Pancreas (tissue), 10 donors: ENCODE data around the gene COL4A1. TPM values are rescaled to one million over a fixed set of nuclear protein-coding genes. Genes with fewer than 3 reads are reported as not detected.

ENCODE experiments used
- ATAC-seq, 4 donors: fragments of 200-7000 bp; cut with Tn5 transposase; one replicate each; pipeline versions ENCODE4 v1.8.0 to v1.9.1; 2020; ENCODE audit warnings: mild to moderate bottlenecking in 4 of 4, moderate library complexity in 4 of 4
- DNase-seq, 6 donors: peaks; one replicate each; pipeline ENCODE4 v3.0.0-alpha.2; 2020
- FAIRE-seq: peaks from 2 replicates; lab custom pipeline; 2012; peaks lifted over from hg19 to GRCh38; lab: Jason Lieb, UNC
- H3K27ac ChIP-seq, 4 donors: fragments of 200-600 bp; sonication (generic); 1 replicate in 3 of 4; 2 replicates in 1 of 4; pipeline versions ENCODE4 v1.5.0 to v1.8.0; 2020
- H3K27me3 ChIP-seq, 4 donors: fragments of 200-600 bp; one replicate each; pipeline ENCODE4 v1.8.0; 2021
- H3K36me3 ChIP-seq, 3 donors: fragments of 200-600 bp; sonication (generic) in 1 of 3; one replicate each; pipeline versions ENCODE4 v1.5.0 to v1.8.0; 2020 to 2021
- H3K4me1 ChIP-seq, 3 donors: fragments of 200-600 bp; one replicate each; pipeline ENCODE4 v1.8.0; 2021
- H3K4me3 ChIP-seq, 4 donors: fragments of 200-600 bp; sonication (generic) in 2 of 4; one replicate each; pipeline versions ENCODE4 v1.5.0 to v1.8.0; 2020 to 2021
- H3K9me3 ChIP-seq, 4 donors: fragments of 200-600 bp; one replicate each; pipeline ENCODE4 v1.8.0; 2021
- CTCF ChIP-seq, 4 donors: fragments of 200-600 bp; sonication (generic) in 3 of 4; IDR thresholded peaks; one replicate each; pipeline versions ENCODE4 v1.5.0 to v1.8.0; 2021; ENCODE audit warnings: antibody characterized with exemption in 4 of 4
- WGBS, 2 donors: extraction: QIAGEN DNeasy Blood & Tissue Kit; methylation state at CpG; one replicate each; pipeline ENCODE4 v1.1.7; 2013; 5-methylcytosine and 5-hydroxymethylcytosine counted together
- intact Hi-C, 3 donors: fragments of 100-400 bp; cut with DNase I; formaldehyde crosslinking; loops; one replicate each; pipeline versions ENCODE4 v1.11.1 to v1.14.2; 2022
- polyA plus RNA-seq, 2 donors: library from polyadenylated mRNA; stranded (reverse); fragments of 200-250 nt; gene quantifications; one replicate each; pipeline ENCODE4 v1.2.3, GENCODE V29; 2013
- total RNA-seq, 6 donors: library from RNA; stranded (reverse); fragmentation: NEBNext Ultra II Directional in 4 of 6; extraction: Animal tissue kit (Norgen Biotek cat#: 25700) in 4 of 6; gene quantifications; one replicate each; pipeline versions ENCODE4 v1.2.1 to v1.2.4, GENCODE V29; 2021 to 2023
- donor health status: healthy with polysubstance abuse.
- donor health status: DM: no; HTN: no; CAD: no; lungs with moderate emphysema.
- donor health status: DM: no; HTN: no; CAD: no.
- donor health status: control.
- donor health status: control.
- donor health status: Bipolar disorder and iron deficiency.
- donor health status: DM: yes; HTN: yes; CAD: no.
- donor health status: DM: no; HTN: no; CAD: no.
- donor health status: DM: no; HTN: no; CAD: no.
- donor health status: DM: yes; HTN: yes; CAD: no.

The COL4A1 gene
- total and polyA plus RNA-seq, 8 donors: 20.7 to 167 (median 35.6) TPM

- no peak overlapping the region for H3K4me3 ChIP-seq
- FAIRE-seq (no peak), DNase-seq (peak in 1 of 6 donors; percentile 1), ATAC-seq (no peak)
- H3K36me3 ChIP-seq: peaks cover 0 to 2% (median 0%) of the 10 kb centered on the region in 3 donors
- no peaks in the 10 kb centered on the region for H3K4me1 ChIP-seq
- no peak overlapping the region for H3K27ac ChIP-seq
- no peak for TF ChIP-seq CTCF (IDR thresholded peaks at IDR 0.05)
- intact Hi-C loops: no loop called here
- no peaks in the 10 kb centered on the region for H3K27me3 ChIP-seq
- H3K9me3 ChIP-seq: no peaks in the 10 kb centered on the region
- 63 to 72% methylated on average over 4 of the region's 4 CpGs for WGBS, 2 donors
Observed at GRCh38 chr13:110166598-110166997, 140.4 kb downstream of the COL4A1 start.

DNA sequence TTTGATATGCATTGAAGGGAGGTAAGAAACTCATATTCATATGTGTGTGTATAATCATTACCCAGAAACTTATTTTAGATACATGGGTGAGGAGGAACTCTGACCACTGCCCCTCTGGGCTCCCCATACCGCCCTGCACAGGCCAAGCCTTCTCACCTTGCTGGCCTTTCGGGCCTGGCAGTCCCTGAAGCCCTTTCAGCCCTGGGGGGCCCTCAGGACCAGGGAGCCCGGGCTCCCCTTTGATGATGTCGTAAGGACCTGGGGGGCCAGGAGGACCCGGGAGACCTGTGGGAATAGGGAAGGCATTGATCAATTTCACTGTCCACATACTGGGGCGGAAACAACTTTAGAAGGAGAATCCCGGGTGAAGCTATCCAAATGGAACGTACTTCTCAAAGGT, 142.3 kb downstream of the COL4A1 start:
- no peak for DNase-seq
- H3K9me3 ChIP-seq: no peaks in the 10 kb centered on the region
- H3K27me3 ChIP-seq: no peaks in the 10 kb centered on the region
- H3K4me1 ChIP-seq: no peaks in the 10 kb centered on the region
- intact Hi-C loops: no loop called here
- ATAC-seq: no peak
- no peak overlapping the region for H3K4me3 ChIP-seq
- 72 to 79% methylated on average over 8 of the region's 8 CpGs for WGBS, 2 donors
- FAIRE-seq: no peak
- H3K27ac ChIP-seq: no peak overlapping the region
- H3K36me3 ChIP-seq: peaks cover 0 to 6% (median 0%) of the 10 kb centered on the region in 3 donors
- TF ChIP-seq CTCF (IDR thresholded peaks at IDR 0.05): no peak

DNA sequence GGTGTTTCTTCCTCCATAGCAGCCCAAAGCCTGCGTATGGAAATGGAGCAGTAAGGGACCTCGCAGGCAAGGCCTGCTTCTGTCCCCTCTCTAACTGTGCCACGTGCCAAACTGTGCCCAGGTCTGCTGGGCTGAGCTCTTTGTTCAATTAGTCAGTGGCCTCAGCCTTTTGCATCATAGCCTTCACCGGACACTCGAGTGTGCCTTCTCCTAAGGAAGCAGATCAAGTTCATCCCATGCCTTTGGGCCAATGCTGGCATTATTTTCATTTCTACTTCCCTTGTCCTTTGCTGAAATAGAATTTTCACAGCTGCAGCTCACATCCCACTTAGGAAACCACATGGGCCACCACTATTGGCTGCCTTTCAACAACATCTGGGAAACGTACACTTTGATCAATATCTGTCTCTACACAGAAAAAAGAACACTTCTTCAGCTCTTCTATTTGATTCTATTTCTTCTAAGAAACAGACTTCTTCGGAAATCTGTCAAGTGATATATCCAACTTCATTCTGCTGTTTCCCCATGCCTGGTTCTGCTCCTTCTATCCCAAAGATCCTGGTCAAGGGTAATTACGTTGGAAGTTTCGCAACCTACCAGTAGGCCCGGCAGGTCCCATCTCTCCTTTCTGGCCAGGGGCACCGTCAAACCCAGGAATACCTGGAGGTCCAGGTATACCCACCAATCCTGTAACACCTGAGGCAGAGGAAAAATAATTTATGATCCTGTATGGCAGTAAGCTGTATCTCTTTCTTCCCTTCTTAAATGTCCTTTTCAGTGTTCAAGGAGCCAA, 143.9 kb downstream of the COL4A1 start:
- intact Hi-C loops: no loop called here
- H3K27ac ChIP-seq: no peak overlapping the region
- TF ChIP-seq CTCF (IDR thresholded peaks at IDR 0.05): no peak
- H3K4me1 ChIP-seq: peaks cover 0 to 6% (median 0%) of the 10 kb centered on the region in 3 donors
- no peaks in the 10 kb centered on the region for H3K9me3 ChIP-seq
- H3K27me3 ChIP-seq: no peaks in the 10 kb centered on the region
- H3K36me3 ChIP-seq: peaks cover 0 to 6% (median 0%) of the 10 kb centered on the region in 3 donors
- no peak for DNase-seq
- 62 to 69% methylated on average over 11 of the region's 11 CpGs for WGBS, 2 donors
- no peak overlapping the region for H3K4me3 ChIP-seq
- peak in 1 of 4 donors; percentile 10 for ATAC-seq
- no peak for FAIRE-seq

DNA sequence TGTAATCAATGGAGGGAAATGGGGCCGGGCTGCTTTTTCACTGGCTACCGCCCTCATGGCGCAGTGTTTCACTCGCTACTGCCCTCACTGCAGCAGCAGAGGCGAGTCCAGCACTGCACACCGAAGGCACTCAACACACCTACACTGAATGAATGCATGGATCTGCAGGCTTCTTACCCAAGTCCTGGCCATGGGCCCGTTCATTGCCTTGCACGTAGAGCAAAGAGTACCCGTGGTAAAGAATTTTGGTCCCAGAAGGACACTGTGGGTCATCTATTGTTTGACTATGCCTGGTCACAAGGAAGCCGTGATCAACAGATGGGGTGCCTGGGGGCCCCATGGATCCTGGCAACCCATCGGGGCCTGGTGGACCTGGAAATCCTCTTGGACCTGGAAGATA, 144.9 kb downstream of the COL4A1 start:
- Histone ChIP-seq H3K4me1 (peaks cover 0 to 10% (median 0%) of the 10 kb centered on the region in 3 donors), H3K27ac (no peak overlapping the region), H3K36me3 (peaks cover 0 to 6% (median 0%) of the 10 kb centered on the region in 3 donors), H3K9me3 (no peaks in the 10 kb centered on the region), H3K27me3 (no peaks in the 10 kb centered on the region), H3K4me3 (no peak overlapping the region)
- intact Hi-C loops: no loop called here
- 81 to 92% methylated on average over 11 of the region's 11 CpGs for WGBS, 2 donors
- DNase-seq: no peak
- no peak for ATAC-seq
- no peak for TF ChIP-seq CTCF (IDR thresholded peaks at IDR 0.05)
- no peak for FAIRE-seq
